ENCODE measurements around the gene NYNRIN.

Gene NYNRIN

DNA sequence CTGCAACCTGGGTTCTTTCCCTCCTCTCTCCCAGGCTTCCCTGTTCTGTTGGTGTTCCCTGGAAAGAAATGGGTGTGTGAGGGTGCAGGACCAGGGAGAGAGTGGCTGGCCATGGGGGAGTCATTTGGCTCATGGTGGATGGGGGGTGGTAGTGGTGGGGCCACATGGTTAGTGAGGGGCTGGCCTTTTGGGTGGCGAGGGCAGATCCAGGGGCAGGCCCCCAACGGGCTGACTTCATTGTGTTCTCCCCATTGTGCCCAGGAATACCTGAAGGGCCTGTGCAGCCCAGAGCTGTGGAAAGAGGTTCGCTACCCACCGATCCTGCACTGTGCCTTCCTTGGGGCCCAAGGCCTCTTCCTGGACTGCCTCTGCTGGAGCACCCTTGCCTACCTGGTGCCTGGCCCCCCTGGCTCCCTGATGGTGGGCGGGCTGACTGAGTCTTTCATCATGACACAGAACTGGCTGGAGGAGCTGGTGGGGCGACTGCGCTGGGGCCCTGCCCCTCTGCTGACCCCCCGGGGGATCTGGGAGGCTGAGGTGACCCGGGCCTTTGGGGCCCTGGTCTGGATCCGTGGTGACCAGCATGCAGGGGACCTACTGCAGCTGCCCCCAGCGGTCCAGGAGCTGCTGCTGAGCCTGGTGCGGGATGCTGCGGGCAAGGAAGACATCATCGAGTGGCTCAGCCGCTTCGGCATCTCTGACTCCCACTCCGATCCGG lies 9.0 kb downstream of the NYNRIN start:
- H3K9me2 ChIP-seq (replicated peaks; ENCODE audit: low read depth, low read length) = no peaks in the 10 kb centered on the region

DNA sequence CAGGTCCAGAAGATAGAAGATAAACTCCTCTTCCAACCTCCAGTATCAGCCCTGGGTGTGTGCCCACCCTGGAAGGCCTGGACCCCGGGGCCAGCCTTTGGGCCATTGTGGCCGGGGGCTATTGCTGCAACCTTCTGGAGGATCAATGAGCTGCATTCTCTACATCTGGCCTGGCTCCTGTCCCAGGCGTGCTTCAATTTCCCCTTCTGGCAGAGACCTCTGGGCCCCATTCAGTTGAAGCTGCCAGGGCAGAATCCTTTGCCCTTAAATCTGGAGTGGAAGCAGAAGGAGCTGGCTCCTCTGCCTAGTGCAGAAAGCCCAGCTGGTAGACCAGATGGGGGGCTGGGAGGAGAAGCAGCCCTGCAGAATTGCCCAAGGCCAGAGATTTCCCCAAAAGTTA lies 10.0 kb downstream of the NYNRIN start:
- H3K4me2 ChIP-seq (ENCODE audit: low read depth, low read length, poor library complexity, severe bottlenecking) = no peak overlapping the region
- H3K9ac ChIP-seq (ENCODE audit: low read depth, low read length, poor library complexity, severe bottlenecking) = no peak overlapping the region
- no peak overlapping the region for H2AFZ ChIP-seq (ENCODE audit: low read length)
- no peak overlapping the region for H3K4me3 ChIP-seq (ENCODE audit: low read length, poor library complexity, severe bottlenecking)
- no peaks in the 10 kb centered on the region for H4K20me1 ChIP-seq (ENCODE audit: insufficient read depth, low read length, poor library complexity, severe bottlenecking)
- peaks cover 17% of the 10 kb centered on the region for H3K79me2 ChIP-seq (ENCODE audit: insufficient read depth, low read length)
- TF ChIP-seq EZH2phosphoT487 (IDR thresholded peaks at IDR 0.05; ENCODE audit: borderline replicate concordance) = no peak
- no peaks in the 10 kb centered on the region for H3K9me2 ChIP-seq (replicated peaks; ENCODE audit: low read depth, low read length)
- no peaks in the 10 kb centered on the region for H3F3A ChIP-seq (ENCODE audit: low read depth)
- H3K27me3 ChIP-seq (ENCODE audit: insufficient read depth, low read length, poor library complexity, severe bottlenecking) = no peaks in the 10 kb centered on the region
- no peaks in the 10 kb centered on the region for H3K9me3 ChIP-seq (ENCODE audit: insufficient read depth, low read depth, low read length)
- peaks cover 27% of the 10 kb centered on the region; the same call in 1 of the 2 replicates for H3K36me3 ChIP-seq (ENCODE audit: insufficient read depth, low read length)
- peaks cover 19% of the 10 kb centered on the region for H3K4me1 ChIP-seq (ENCODE audit: insufficient read depth, low read length, poor library complexity, severe bottlenecking)

More for the DNA sequence above, 9.0 kb downstream of the NYNRIN start:
- Histone ChIP-seq H3K79me2 (ENCODE audit: insufficient read depth, low read length) (peaks cover 27% of the 10 kb centered on the region), H4K20me1 (ENCODE audit: insufficient read depth, low read length, poor library complexity, severe bottlenecking) (no peaks in the 10 kb centered on the region), H3K9ac (ENCODE audit: low read depth, low read length, poor library complexity, severe bottlenecking) (no peak overlapping the region), H3K27me3 (ENCODE audit: insufficient read depth, low read length, poor library complexity, severe bottlenecking) (no peaks in the 10 kb centered on the region), H3K4me3 (ENCODE audit: low read length, poor library complexity, severe bottlenecking) (no peak overlapping the region), H3K4me1 (ENCODE audit: insufficient read depth, low read length, poor library complexity, severe bottlenecking) (peaks cover 29% of the 10 kb centered on the region), H3F3A (ENCODE audit: low read depth) (no peaks in the 10 kb centered on the region), H3K4me2 (ENCODE audit: low read depth, low read length, poor library complexity, severe bottlenecking) (no peak overlapping the region), H2AFZ (ENCODE audit: low read length) (no peak overlapping the region), H3K9me3 (ENCODE audit: insufficient read depth, low read depth, low read length) (no peaks in the 10 kb centered on the region), H3K36me3 (ENCODE audit: insufficient read depth, low read length) (peaks cover 17% of the 10 kb centered on the region; the same call in 1 of the 2 replicates)
- no peak for TF ChIP-seq EZH2phosphoT487 (IDR thresholded peaks at IDR 0.05; ENCODE audit: borderline replicate concordance)
- TF ChIP-seq, protein P1, sequence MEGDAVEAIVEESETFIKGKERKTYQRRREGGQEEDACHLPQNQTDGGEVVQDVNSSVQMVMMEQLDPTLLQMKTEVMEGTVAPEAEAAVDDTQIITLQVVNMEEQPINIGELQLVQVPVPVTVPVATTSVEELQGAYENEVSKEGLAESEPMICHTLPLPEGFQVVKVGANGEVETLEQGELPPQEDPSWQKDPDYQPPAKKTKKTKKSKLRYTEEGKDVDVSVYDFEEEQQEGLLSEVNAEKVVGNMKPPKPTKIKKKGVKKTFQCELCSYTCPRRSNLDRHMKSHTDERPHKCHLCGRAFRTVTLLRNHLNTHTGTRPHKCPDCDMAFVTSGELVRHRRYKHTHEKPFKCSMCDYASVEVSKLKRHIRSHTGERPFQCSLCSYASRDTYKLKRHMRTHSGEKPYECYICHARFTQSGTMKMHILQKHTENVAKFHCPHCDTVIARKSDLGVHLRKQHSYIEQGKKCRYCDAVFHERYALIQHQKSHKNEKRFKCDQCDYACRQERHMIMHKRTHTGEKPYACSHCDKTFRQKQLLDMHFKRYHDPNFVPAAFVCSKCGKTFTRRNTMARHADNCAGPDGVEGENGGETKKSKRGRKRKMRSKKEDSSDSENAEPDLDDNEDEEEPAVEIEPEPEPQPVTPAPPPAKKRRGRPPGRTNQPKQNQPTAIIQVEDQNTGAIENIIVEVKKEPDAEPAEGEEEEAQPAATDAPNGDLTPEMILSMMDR (conservative IDR thresholded peaks at IDR 0.05; ENCODE audit: low read length) = no peak

DNA sequence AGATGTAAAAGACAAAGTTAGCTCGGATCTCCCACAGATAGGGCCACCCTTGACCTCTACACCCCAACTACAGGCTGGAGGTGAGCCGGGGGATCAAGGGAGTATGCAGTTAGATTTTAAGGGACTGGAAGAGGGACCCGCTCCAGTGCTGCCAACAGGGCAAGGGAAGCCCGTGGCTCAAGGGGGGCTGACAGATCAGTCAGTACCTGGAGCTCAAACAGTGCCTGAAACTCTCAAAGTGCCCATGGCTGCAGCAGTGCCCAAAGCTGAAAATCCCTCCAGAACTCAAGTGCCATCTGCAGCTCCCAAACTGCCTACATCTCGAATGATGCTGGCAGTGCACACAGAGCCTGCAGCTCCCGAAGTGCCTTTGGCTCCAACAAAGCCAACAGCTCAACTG lies 10.4 kb downstream of the NYNRIN start:
- Histone ChIP-seq H3K4me1 (ENCODE audit: insufficient read depth, low read length, poor library complexity, severe bottlenecking) (peaks cover 15% of the 10 kb centered on the region), H3K9me3 (ENCODE audit: insufficient read depth, low read depth, low read length) (no peaks in the 10 kb centered on the region), H3K27me3 (ENCODE audit: insufficient read depth, low read length, poor library complexity, severe bottlenecking) (no peaks in the 10 kb centered on the region), H3F3A (ENCODE audit: low read depth) (no peaks in the 10 kb centered on the region), H2AFZ (ENCODE audit: low read length) (no peak overlapping the region), H4K20me1 (ENCODE audit: insufficient read depth, low read length, poor library complexity, severe bottlenecking) (no peaks in the 10 kb centered on the region), H3K36me3 (ENCODE audit: insufficient read depth, low read length) (peaks cover 31% of the 10 kb centered on the region; the same call in 1 of the 2 replicates), H3K4me2 (ENCODE audit: low read depth, low read length, poor library complexity, severe bottlenecking) (no peak overlapping the region), H3K9me2 (replicated peaks; ENCODE audit: low read depth, low read length) (no peaks in the 10 kb centered on the region), H3K79me2 (ENCODE audit: insufficient read depth, low read length) (peaks cover 13% of the 10 kb centered on the region), H3K4me3 (ENCODE audit: low read length, poor library complexity, severe bottlenecking) (no peak overlapping the region), H3K9ac (ENCODE audit: low read depth, low read length, poor library complexity, severe bottlenecking) (no peak overlapping the region)
- TF ChIP-seq, protein P1 (conservative IDR thresholded peaks at IDR 0.05; ENCODE audit: low read length) = no peak
- no peak for TF ChIP-seq EZH2phosphoT487 (IDR thresholded peaks at IDR 0.05; ENCODE audit: borderline replicate concordance)

All from Loucy (cell line).